HEK293T (cell line): ENCODE data around the gene STXBP1.

Experiments used
- CTCF ChIA-PET: fragments of 350-600 bp; formaldehyde crosslinking; extraction: SDS; loops from one replicate; lab custom pipeline; 2021; ENCODE audit warnings: antibody characterized with exemption, inconsistent platforms; lab: Yijun Ruan, JAX
- POLR2A ChIA-PET: fragments of 350-600 bp; formaldehyde crosslinking; extraction: SDS; loops from one replicate; lab custom pipeline; 2020; ENCODE audit warnings: antibody characterized with exemption, inconsistent platforms; lab: Yijun Ruan, JAX
- DNase-seq: peaks from one replicate; pipeline ENCODE4 v3.0.0; 2012; ENCODE audit warnings: mixed read lengths; ENCODE audit errors: extremely low spot score
- ARNT ChIP-seq: fragments of 450-650 bp; IDR thresholded peaks from 2 replicates; pipeline ENCODE4 v1.6.1; 2017; ENCODE audit warnings: mild to moderate bottlenecking
- BHLHE40 ChIP-seq: fragments of 450-650 bp; IDR thresholded peaks from 2 replicates; pipeline ENCODE4 v1.6.1; 2016; ENCODE audit warnings: mild to moderate bottlenecking, moderate library complexity, borderline replicate concordance
- CTBP1 ChIP-seq: fragments of 450-650 bp; IDR thresholded peaks from 2 replicates; pipeline ENCODE4 v1.6.1; 2016; ENCODE audit warnings: borderline replicate concordance
- ELF4 ChIP-seq: fragments of 450-650 bp; IDR thresholded peaks from 2 replicates; pipeline ENCODE4 v1.6.1; 2017; ENCODE audit warnings: antibody characterized with exemption
- FOXA1 ChIP-seq: fragments of 450-650 bp; IDR thresholded peaks from 2 replicates; pipeline ENCODE4 v1.6.1; 2016; ENCODE audit warnings: mild to moderate bottlenecking
- FOXK2 ChIP-seq: fragments of 450-650 bp; IDR thresholded peaks from 2 replicates; pipeline ENCODE4 v1.6.1; 2016; ENCODE audit warnings: mild to moderate bottlenecking
- FOXM1 ChIP-seq: fragments of 450-650 bp; IDR thresholded peaks from 2 replicates; pipeline ENCODE4 v1.6.1; 2017; ENCODE audit warnings: mild to moderate bottlenecking, borderline replicate concordance
- HDGF ChIP-seq: fragments of 450-650 bp; IDR thresholded peaks from 2 replicates; pipeline ENCODE4 v1.6.1; 2017; ENCODE audit warnings: antibody characterized with exemption, borderline replicate concordance
- L3MBTL2 ChIP-seq: fragments of 450-650 bp; conservative IDR thresholded peaks from 2 replicates; pipeline ENCODE4 v1.6.1; 2016; ENCODE audit warnings: mild to moderate bottlenecking
- LEF1 ChIP-seq: fragments of 450-650 bp; IDR thresholded peaks from 2 replicates; pipeline ENCODE4 v1.6.1; 2017; ENCODE audit warnings: mild to moderate bottlenecking, borderline replicate concordance
- NFRKB ChIP-seq: fragments of 450-650 bp; IDR thresholded peaks from 2 replicates; pipeline ENCODE4 v1.6.1; 2016; ENCODE audit warnings: mild to moderate bottlenecking, moderate library complexity
- SP1 ChIP-seq: fragments of 450-650 bp; IDR thresholded peaks from 2 replicates; pipeline ENCODE4 v1.6.1; 2017
- SUZ12 ChIP-seq: fragments of 450-650 bp; IDR thresholded peaks from 2 replicates; pipeline ENCODE4 v1.6.1; 2016; ENCODE audit warnings: mild to moderate bottlenecking
- TARDBP ChIP-seq: fragments of 450-650 bp; IDR thresholded peaks from 2 replicates; pipeline ENCODE4 v1.6.1; 2016
- ZNF384 ChIP-seq: fragments of 450-650 bp; IDR thresholded peaks from 2 replicates; pipeline ENCODE4 v1.6.1; 2016
- TF ChIP-seq, protein P1 (sequence below): fragments of 450-650 bp; IDR thresholded peaks from 2 replicates; pipeline ENCODE4 v1.6.1; 2016

The STXBP1 gene

DNA sequence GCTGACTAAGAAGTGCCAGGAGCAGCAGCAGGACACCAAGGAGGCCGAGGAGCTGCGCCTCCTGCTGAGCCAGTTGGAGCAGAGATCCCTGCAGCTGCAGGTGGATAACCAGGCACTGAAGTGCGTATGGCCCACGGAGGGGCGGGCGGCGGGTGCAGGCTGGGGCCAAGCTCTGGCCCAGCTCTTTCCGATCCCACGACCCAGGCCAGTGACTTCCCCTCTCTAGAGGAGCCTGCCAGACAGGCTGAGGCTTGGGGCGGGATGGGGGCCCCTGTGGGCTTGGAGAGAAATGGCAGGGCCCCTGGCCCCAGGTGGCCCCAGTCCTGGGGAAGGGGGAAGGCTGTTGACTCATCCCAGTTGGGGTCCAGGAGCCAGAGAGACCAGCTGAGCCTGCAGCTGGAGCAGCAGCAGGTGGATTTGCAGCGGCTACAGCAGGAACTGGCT lies 99.8 kb downstream of the STXBP1 start:
- POLR2A ChIA-PET = no interaction called here
- DNase-seq = no peak
- TF ChIP-seq ELF4 (no peak), TARDBP (no peak), FOXA1 (no peak), ARNT (no peak), LEF1 (no peak), ZNF384 (no peak), SP1 (no peak), BHLHE40 (no peak), SUZ12 (no peak), L3MBTL2 (no peak), FOXM1 (no peak), CTBP1 (no peak), NFRKB (no peak), FOXK2 (no peak)
- TF ChIP-seq, protein P1, sequence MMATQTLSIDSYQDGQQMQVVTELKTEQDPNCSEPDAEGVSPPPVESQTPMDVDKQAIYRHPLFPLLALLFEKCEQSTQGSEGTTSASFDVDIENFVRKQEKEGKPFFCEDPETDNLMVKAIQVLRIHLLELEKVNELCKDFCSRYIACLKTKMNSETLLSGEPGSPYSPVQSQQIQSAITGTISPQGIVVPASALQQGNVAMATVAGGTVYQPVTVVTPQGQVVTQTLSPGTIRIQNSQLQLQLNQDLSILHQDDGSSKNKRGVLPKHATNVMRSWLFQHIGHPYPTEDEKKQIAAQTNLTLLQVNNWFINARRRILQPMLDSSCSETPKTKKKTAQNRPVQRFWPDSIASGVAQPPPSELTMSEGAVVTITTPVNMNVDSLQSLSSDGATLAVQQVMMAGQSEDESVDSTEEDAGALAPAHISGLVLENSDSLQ = no peak
- CTCF ChIA-PET = interaction anchor here (0.7 kb wide), 1 partner anchor 29 kb away, joined by 3 read pairs; no protein-coding TSS in a partner anchor

DNA sequence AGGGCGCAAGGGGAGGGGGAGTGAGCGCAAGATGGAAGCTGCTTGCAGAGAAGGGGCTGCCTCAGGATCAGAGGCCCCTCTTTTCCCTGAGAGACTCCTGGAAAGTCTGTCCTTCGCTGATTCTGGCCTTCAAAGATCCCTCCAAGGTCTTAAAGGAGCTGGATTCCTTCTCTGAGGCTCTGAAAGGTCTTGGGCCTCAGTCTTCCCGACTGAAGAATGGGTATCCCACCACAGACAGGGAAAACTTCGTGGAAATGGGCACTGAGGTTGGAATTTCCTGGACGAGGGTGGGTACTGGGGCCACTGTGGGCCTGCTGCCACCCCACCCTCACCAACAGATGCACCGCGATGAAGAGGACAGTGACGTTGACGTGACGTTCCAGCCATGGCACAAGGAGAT lies 100.3 kb downstream of the STXBP1 start:
- DNase-seq = no peak
- CTCF ChIA-PET = interaction anchor here (0.7 kb wide), 1 partner anchor 29 kb away, joined by 3 read pairs; no protein-coding TSS in a partner anchor
- POLR2A ChIA-PET = no interaction called here
- TF ChIP-seq HDGF (no peak), FOXK2 (no peak), ZNF384 (no peak), SP1 (no peak)

DNA sequence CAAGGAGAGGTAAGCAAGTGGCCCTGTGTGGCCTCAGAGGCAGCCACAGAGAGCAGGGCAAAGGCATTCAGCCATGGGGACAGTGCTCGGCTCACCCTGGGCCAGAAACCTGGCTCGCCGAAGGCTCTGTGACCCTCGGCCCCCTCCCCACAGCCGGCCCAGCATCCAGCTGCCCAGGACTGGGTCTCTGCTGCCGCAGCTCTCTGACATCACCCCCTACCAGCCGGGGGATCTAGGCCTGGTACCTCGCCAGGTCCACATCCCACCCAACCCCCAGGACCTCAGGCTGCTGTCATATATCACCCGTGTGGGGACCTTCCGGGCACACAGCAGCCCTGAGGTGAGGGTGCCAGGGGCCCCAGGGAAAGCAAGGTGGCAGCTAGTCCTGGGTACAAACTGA lies 100.8 kb downstream of the STXBP1 start:
- ChIA-PET CTCF (no interaction called here), POLR2A (no interaction called here)
- TF ChIP-seq ZNF384 = no peak
- TF ChIP-seq BHLHE40 = no peak
- no peak for TF ChIP-seq TARDBP
- no peak for DNase-seq

DNA sequence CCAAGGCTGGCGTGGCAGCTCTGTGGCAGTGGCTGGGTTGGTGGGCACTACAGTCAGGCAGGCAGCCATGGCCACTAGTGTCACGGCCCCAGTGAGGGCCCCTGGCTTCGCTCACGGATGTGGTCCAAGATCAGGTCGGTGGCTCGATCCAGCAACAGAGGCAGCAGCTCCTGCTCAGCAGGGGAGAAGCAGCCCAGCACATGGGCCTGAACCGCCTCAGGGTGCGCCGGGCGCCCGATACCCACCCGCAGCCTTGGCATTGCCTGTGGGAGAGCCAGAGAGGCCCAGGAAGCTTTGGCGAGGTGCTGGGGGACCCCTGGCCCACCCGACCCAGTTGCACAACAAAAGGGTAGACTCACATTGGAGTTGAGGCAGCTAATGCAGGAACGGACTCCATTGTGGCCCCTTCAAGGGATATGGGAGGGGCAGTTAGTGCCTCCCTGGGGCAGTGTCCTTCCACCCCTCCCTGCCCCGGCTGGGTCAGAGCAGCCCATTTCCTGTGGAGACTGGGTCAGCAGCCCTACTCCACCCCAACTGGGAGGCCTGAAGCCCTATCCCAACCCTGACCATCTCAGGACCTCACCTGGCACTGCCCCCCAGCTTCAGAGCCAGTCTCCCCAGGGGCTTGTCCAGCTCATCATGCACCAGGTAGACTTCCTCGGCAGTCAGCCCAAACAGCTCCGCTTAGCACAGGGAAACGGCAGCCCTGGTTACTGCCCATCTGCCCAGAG lies 102.1 kb downstream of the STXBP1 start:
- POLR2A ChIA-PET = interaction anchor here (0.9 to 1.0 kb wide), 3 partner anchors 23 to 126 kb away, joined by 3 read pairs; no protein-coding TSS in a partner anchor
- CTCF ChIA-PET = interaction anchor here (0.6 kb wide), 1 partner anchor 274 kb away, joined by 3 read pairs; no protein-coding TSS in a partner anchor
- TF ChIP-seq FOXA1 (no peak), ELF4 (no peak), SP1 (no peak), NFRKB (no peak), ZNF384 (no peak), SUZ12 (no peak)
- TF ChIP-seq, protein P1 = no peak
- DNase-seq = no peak

DNA sequence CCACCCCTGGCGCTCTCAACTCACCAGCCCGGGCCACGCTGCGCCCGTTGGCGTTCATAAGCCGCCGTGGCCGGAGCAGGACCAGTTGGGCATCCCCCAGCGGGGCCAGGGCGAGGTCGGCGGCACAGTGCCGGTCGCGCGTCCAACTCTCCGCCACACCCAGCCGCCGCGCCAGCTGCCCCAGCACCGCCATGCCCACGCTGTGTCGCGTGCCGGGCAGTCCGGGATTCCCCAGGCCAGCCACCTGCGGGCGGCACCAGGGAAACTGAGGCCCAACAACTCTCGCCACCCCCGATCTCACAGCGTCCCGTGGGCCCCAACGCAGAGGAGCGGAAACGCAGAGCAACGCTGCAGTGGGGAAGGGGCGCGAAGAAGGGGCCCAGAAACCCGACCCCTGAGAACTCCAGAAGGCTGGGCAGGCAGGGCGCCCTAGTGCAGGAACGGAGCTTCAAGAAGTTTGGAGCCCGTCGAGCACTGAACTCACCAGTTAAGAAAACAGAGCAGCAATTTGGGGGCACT lies 102.9 kb downstream of the STXBP1 start:
- no peak for TF ChIP-seq BHLHE40
- TF ChIP-seq FOXA1 = no peak
- no peak for TF ChIP-seq FOXM1
- no peak for TF ChIP-seq SUZ12
- no peak for TF ChIP-seq L3MBTL2
- TF ChIP-seq NFRKB = no peak
- CTCF ChIA-PET = no interaction called here
- POLR2A ChIA-PET = interaction anchor here (0.9 to 1.6 kb wide), 6 partner anchors 11 to 125 kb away, joined by 3 to 5 read pairs (median 3); partner anchors contain the start of gene TOR2A
- DNase-seq = peak; percentile 38

DNA sequence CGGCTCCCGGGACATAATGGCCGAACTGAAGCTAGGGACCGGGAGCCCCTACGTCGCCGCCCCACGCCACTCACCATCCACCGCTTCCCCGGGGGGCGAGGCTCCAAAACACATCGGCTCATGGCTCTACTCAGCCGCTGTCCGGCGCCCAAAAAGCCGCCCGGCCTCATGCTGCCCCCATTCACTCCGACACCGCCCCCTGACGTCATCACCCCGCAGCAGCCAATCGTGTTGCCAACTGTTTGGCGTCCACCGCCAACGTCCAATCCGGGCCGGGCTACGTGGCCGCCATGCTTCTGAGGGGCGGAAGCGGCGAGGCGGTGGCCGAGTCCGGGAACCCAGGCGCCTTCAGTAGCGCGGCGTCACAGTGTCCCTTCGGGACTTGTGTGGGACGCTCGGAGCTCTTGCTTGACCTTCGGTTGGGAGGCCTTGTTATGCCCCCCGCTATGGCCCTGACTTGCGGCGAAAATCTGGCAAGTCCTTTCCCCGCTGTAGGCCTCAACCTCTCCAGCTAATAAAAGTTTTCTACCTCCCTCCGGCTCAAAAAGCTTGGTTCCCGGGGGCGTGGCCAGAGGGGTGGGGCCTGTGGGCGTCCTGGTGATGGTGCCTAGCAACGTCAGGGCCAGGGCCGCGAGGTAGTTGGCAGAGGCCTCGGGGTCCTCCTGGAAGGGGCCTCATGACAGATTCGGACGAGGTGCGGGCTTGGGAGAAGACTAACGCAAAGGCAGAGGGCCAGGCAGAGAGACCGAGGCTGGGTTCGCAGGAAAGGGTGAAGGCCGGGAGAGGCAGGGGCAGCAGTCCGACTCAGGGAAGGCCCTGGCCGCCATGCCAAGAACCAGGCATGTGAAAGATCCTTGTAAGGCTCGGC lies 103.6 kb downstream of the STXBP1 start, which contains the start of the genes PTRH1 and TTC16:
TSS of gene PTRH1 (minus strand) at position 194 of the 868 bp plus-strand sequence. CDS start at position 170, 24 bp downstream.
TSS of gene TTC16 (plus strand) at position 610 of the 868 bp plus-strand sequence. CDS start at position 677, 67 bp downstream.
- ChIA-PET POLR2A (interaction anchor here (0.9 to 1.6 kb wide), 5 partner anchors 10 to 125 kb away, joined by 3 to 5 read pairs (median 3); partner anchors contain the start of gene TOR2A), CTCF (no interaction called here)
- peak; percentile 99 for DNase-seq
- peak; percentile 71 for TF ChIP-seq L3MBTL2
- TF ChIP-seq SP1 = no peak
- TF ChIP-seq FOXM1 = no peak
- no peak for TF ChIP-seq SUZ12
- no peak for TF ChIP-seq NFRKB
- TF ChIP-seq, protein P1 = peak; percentile 84
- TF ChIP-seq FOXA1 = no peak
- peak; percentile 92; the same call in 1 of the 2 replicates for TF ChIP-seq ELF4
